ENCODE data around the gene PCDHGC4. TPM values are rescaled to one million over a fixed set of nuclear protein-coding genes. Genes with fewer than 3 reads are reported as not detected.
A peak's percentile ranks its signal among the peaks of the same experiment; 100 is the strongest.

The PCDHGC4 gene
- total RNA-seq, 1 donor from 2014 or later = 0.69 TPM

DNA sequence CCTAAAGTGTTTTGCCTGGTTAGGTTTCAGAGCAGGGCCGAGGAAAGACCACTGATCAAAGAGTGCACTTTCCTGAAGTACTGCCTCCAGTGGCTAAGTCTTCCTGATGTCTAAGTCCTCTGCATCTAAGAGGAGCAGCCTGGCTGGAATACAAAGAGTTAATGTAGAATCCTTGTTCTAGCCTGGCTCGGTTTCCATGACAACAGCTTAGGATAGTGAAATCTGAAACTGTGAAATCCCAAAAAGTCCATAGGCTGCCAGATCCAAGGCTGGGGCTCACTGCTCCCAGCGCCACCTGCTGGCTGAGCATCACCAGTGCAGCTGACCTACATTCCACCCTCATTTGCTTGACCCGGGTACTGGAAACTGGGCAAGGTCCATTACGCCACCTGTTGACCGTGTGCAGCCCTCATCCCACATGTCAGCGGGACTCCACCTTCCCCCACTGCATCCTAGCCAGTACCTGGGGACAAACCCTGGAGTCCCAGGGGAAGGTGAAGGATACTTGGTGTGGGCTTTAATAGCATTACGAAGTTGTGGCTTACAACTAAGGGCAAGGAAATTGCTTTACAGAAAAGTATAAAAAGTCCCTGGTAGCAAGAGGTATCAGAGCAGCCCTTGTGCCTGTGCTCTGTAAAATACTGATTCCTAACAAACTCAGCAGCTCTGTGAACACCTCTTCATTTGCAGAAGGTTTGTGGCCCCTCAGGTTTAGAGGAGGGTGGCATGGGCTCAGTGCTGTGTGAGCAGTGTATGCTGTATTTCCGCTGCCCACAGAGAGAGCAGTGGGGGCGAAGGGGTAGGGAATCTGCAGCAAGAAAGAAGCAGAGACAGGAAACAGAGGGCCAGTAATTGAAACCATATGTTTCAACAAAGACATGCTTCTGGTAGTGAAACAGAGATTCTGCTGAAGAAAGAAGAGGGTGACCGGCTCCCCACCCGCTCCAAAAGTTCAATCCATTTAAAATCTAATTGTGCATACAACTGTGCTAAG lies 40.1 kb downstream of the PCDHGC4 start:
- no peaks in the 10 kb centered on the region for H3K27me3 Mint-ChIP-seq

DNA sequence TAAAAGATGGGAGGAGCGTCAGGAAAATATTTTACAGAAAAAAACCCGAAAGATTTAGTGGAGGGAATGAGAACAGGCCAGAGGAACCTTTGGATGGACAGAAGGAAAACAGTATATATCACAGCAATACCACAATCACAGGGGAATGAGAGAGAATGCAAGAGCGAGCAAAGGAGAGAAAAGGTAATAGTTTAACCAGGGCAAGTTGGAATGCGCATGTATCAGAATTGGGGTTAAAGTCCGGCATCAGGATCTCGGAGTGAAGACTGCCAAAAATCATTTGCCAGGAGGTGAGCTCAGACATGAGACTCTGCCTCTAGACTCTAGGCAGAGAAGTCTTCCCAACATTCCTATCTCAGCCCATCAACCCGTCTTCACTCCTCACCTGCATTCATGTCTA lies 40.8 kb downstream of the PCDHGC4 start:
- Mint-ChIP-seq H3K36me3 (ENCODE audit: low read depth) (peaks cover 28% of the 10 kb centered on the region), H3K4me1 (peaks cover 26% of the 10 kb centered on the region), H3K9me3 (no peaks in the 10 kb centered on the region), H3K27ac (no peak overlapping the region), H3K27me3 (no peaks in the 10 kb centered on the region), H3K4me3 (no peak overlapping the region)
- ChIA-PET POLR2A (no interaction called here), CTCF (interaction anchor here (1.2 to 6.5 kb wide), 8 partner anchors 12 to 128 kb away, joined by 5 to 59 read pairs (median 24); partner anchors contain the start of genes PCDHGA10, PCDHGA11, PCDHGA12 and PCDHGB5)
- TF ChIP-seq, protein P1, sequence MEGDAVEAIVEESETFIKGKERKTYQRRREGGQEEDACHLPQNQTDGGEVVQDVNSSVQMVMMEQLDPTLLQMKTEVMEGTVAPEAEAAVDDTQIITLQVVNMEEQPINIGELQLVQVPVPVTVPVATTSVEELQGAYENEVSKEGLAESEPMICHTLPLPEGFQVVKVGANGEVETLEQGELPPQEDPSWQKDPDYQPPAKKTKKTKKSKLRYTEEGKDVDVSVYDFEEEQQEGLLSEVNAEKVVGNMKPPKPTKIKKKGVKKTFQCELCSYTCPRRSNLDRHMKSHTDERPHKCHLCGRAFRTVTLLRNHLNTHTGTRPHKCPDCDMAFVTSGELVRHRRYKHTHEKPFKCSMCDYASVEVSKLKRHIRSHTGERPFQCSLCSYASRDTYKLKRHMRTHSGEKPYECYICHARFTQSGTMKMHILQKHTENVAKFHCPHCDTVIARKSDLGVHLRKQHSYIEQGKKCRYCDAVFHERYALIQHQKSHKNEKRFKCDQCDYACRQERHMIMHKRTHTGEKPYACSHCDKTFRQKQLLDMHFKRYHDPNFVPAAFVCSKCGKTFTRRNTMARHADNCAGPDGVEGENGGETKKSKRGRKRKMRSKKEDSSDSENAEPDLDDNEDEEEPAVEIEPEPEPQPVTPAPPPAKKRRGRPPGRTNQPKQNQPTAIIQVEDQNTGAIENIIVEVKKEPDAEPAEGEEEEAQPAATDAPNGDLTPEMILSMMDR (IDR thresholded peaks at IDR 0.05) = no peak
- intact Hi-C loops (cut with micrococcal nuclease) = no loop called here
- DNase-seq (no peak), ATAC-seq (ENCODE audit: low read depth) (no peak)

More for the DNA sequence above, 40.1 kb downstream of the PCDHGC4 start:
- ATAC-seq (ENCODE audit: low read depth) (peak; percentile 88), DNase-seq (peak; percentile 50)
- ChIA-PET POLR2A (interaction anchor here (1.0 to 1.5 kb wide), 2 partner anchors 17 to 49 kb away, joined by 3 to 4 read pairs; partner anchors contain the start of gene PCDHGC3), CTCF (interaction anchor here (0.8 to 6.5 kb wide), 19 partner anchors 11 to 211 kb away, joined by 3 to 59 read pairs (median 5); partner anchors contain the start of genes PCDHGA10, PCDHGA11, PCDHGA12 and PCDHGB2)
- TF ChIP-seq, protein P1 (IDR thresholded peaks at IDR 0.05) = peak; percentile 98
- Mint-ChIP-seq H3K4me3 (no peak overlapping the region), H3K36me3 (ENCODE audit: low read depth) (peaks cover 36% of the 10 kb centered on the region), H3K9me3 (no peaks in the 10 kb centered on the region), H3K4me1 (peaks cover 26% of the 10 kb centered on the region), H3K27ac (no peak overlapping the region)
- intact Hi-C loops (cut with micrococcal nuclease) = loop anchor here (1.0 kb wide), 5 partner anchors 11 to 113 kb away; partner anchors contain the start of genes PCDHGA10, PCDHGA12, PCDHGB7 and PCDHGC3

DNA sequence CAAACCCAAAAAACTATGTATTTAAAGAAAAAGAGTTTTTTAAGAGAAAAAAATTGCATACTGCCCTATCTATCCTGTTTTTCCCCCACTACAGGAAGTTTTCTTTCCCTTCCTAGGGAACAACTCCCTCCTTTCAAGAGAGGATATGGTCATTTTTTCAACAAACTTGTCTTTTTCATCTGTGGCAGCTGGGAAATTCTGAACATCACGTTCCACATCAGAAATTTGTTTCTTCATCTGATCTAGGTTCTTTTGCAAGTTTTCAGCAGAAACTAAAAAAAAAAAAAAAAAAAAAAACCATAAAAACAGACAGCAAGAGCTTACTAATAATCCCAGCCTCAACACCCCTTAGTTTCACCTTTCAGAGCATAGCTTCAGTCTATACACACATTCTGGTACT lies 42.6 kb downstream of the PCDHGC4 start:
- TF ChIP-seq, protein P1 (IDR thresholded peaks at IDR 0.05) = no peak
- Mint-ChIP-seq H3K4me1 (peaks cover 17% of the 10 kb centered on the region), H3K9me3 (no peaks in the 10 kb centered on the region), H3K4me3 (no peak overlapping the region), H3K27me3 (no peaks in the 10 kb centered on the region), H3K27ac (no peak overlapping the region), H3K36me3 (ENCODE audit: low read depth) (peaks cover 12% of the 10 kb centered on the region)
- CTCF ChIA-PET = interaction anchor here (1.5 to 6.5 kb wide), 3 partner anchors 52 to 114 kb away, joined by 5 to 58 read pairs (median 7); partner anchors contain the start of genes PCDHGA10 and PCDHGA12
- no peak for ATAC-seq (ENCODE audit: low read depth)
- POLR2A ChIA-PET = interaction anchor here (0.9 kb wide), 1 partner anchor 207 kb away, joined by 3 read pairs; the partner anchor contains the start of gene TAF7
- intact Hi-C loops (cut with micrococcal nuclease) = no loop called here
- no peak for DNase-seq

DNA sequence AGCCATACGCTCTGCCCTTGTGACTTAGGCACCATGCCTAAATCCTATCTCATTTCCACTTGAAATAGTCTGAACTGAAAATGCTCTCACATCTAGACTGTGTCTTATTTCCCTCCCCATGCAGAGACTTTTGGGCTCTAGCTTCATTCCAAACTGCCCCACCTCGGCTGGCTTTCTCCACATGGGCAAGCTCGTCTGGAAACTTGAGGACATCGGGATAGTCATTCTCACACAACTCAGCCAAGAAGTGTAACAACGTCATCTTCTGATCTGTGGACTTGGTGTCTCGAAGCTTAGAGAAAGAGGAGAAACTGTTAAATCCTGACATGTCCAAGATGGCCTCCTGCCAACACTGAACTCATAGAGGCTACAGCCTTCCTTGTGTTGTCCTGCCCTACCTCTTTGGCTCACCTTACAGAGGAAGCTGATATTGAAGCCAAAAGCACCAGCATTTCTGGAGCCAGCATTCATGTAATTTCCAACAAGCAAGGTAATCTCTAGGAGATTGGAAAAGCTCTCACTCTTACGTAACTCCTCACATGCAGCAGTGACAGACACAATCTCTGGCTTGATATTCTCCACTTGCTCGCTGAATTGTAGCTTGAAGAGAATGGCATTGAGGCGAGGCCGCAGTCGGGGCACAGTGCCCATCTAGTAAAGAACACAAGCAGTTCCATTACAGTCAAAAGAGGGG lies 43.6 kb downstream of the PCDHGC4 start:
- Mint-ChIP-seq H3K27me3 (no peaks in the 10 kb centered on the region), H3K36me3 (ENCODE audit: low read depth) (peaks cover 4% of the 10 kb centered on the region), H3K4me3 (no peak overlapping the region), H3K27ac (no peak overlapping the region), H3K4me1 (peaks cover 10% of the 10 kb centered on the region), H3K9me3 (no peaks in the 10 kb centered on the region)
- ChIA-PET POLR2A (no interaction called here), CTCF (interaction anchor here (1.0 to 1.5 kb wide), 3 partner anchors 36 to 98 kb away, joined by 5 to 8 read pairs (median 5); partner anchors contain the start of gene PCDHGA12)
- intact Hi-C loops (cut with micrococcal nuclease) = no loop called here
- ATAC-seq (ENCODE audit: low read depth) (no peak), DNase-seq (no peak)
- TF ChIP-seq, protein P1 (IDR thresholded peaks at IDR 0.05) = no peak
